ENCODE measurements around the gene CELF2. TPM values are rescaled to one million over a fixed set of nuclear protein-coding genes. Genes with fewer than 3 reads are reported as not detected.

CELF2 gene
- total RNA-seq, 1 donor from 2014 or later, result 11.0 TPM

- TF ChIP-seq CTCF (conservative IDR thresholded peaks at IDR 0.05; ENCODE audit: low read depth, low read length), result no peak
- no peak for DNase-seq (ENCODE audit: low read depth)
- no peak overlapping the region for H3K4me3 ChIP-seq (ENCODE audit: low read depth, low read length)
Measured at GRCh38 chr10:11227103-11227502, 209.4 kb downstream of the CELF2 start.

GRCh38 chr10:11229893-11230292 is 212.2 kb downstream of the CELF2 start:
- no peak overlapping the region for H3K4me3 ChIP-seq (ENCODE audit: low read depth, low read length)
- no peak for DNase-seq (ENCODE audit: low read depth)
- no peak for TF ChIP-seq CTCF (conservative IDR thresholded peaks at IDR 0.05; ENCODE audit: low read depth, low read length)

- TF ChIP-seq CTCF (conservative IDR thresholded peaks at IDR 0.05; ENCODE audit: low read depth, low read length), result no peak
- DNase-seq (ENCODE audit: low read depth), result no peak
Measured at GRCh38 chr10:11230498-11231167, 213.0 kb downstream of the CELF2 start.

GRCh38 chr10:11231285-11231684 is 213.6 kb downstream of the CELF2 start:
- DNase-seq (ENCODE audit: low read depth), result no peak
- no peak for TF ChIP-seq CTCF (conservative IDR thresholded peaks at IDR 0.05; ENCODE audit: low read depth, low read length)
- H3K4me3 ChIP-seq (ENCODE audit: low read depth, low read length), result no peak overlapping the region

More at GRCh38 chr10:11230498-11231167, 213.0 kb downstream of the CELF2 start:
- no peak overlapping the region for H3K4me3 ChIP-seq (ENCODE audit: low read depth, low read length)

- H3K4me3 ChIP-seq (ENCODE audit: low read depth, low read length), result no peak overlapping the region
- no peak for DNase-seq (ENCODE audit: low read depth)
- no peak for TF ChIP-seq CTCF (conservative IDR thresholded peaks at IDR 0.05; ENCODE audit: low read depth, low read length)
Measured at GRCh38 chr10:11232222-11232961, 214.7 kb downstream of the CELF2 start.

GRCh38 chr10:11234857-11235531 is 217.3 kb downstream of the CELF2 start:
- TF ChIP-seq CTCF (conservative IDR thresholded peaks at IDR 0.05; ENCODE audit: low read depth, low read length), result no peak
- H3K4me3 ChIP-seq (ENCODE audit: low read depth, low read length), result no peak overlapping the region

More at GRCh38 chr10:11234857-11235531, 217.3 kb downstream of the CELF2 start:
- no peak for DNase-seq (ENCODE audit: low read depth)

All from epithelial cell of proximal tubule (primary cell).